ENCODE data around the gene ZFYVE21. TPM values are rescaled to one million over a fixed set of nuclear protein-coding genes. Genes with fewer than 3 reads are reported as not detected.

ZFYVE21 gene
- total RNA-seq, 1 donor from 2014 or later = 76.1 TPM

DNA sequence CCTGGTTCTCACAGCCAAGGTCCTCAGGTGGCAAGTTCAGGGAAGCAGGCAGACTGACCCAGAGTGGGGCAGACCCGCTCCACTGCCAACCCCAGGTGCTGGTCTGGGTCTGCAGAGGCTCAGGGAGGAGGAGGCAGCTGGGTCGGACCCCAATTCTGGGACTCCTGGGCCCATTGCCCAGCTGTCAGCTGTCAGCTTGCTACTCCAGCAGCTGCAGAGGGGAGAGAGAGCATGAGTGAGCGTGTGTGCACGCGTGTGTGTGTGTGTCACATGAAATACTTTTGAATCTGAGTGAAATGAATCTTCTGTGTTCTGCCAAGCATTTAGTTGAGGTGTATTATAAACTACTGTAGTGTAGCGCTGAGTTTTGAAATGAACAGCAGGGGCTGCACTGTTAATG, 31.1 kb upstream of the ZFYVE21 start:
- DNase-seq (ENCODE audit: low read depth) = no peak
- peaks cover 38% of the 10 kb centered on the region for H3K36me3 ChIP-seq (ENCODE audit: control insufficient read depth, insufficient read depth, low read length)
- no peak for FAIRE-seq
- no peak overlapping the region for H3K4me3 ChIP-seq (ENCODE audit: low read depth, low read length)
- TF ChIP-seq CTCF (IDR thresholded peaks at IDR 0.05; ENCODE audit: insufficient read depth, low read length, severe bottlenecking) = no peak
- no peaks in the 10 kb centered on the region for H3K27me3 ChIP-seq (ENCODE audit: control insufficient read depth, insufficient read depth, low read length)

DNA sequence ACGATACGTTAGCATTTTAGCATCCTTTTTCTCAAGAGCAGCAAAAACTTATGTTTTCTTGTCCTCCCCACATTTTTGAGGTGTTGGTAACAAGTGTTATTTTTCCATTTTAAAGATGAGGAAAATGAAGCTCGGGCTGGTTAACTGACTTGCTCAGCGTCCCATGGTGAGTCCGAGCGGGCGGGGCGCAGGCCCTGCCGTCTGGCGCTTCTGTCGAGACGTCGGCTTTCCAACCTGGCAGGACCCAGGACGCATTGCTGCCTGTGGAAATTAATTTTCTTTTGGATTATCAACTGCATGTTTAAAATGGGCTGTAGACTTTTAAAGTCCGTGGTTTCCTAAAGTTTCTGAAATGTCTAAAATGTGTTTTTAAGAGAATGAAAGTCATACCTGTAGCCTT, 30.7 kb upstream of the ZFYVE21 start:
- no peak for DNase-seq (ENCODE audit: low read depth)
- Histone ChIP-seq H3K4me3 (ENCODE audit: low read depth, low read length) (no peak overlapping the region), H3K36me3 (ENCODE audit: control insufficient read depth, insufficient read depth, low read length) (peaks cover 35% of the 10 kb centered on the region), H3K27me3 (ENCODE audit: control insufficient read depth, insufficient read depth, low read length) (no peaks in the 10 kb centered on the region)
- FAIRE-seq = no peak
- no peak for TF ChIP-seq CTCF (IDR thresholded peaks at IDR 0.05; ENCODE audit: insufficient read depth, low read length, severe bottlenecking)

DNA sequence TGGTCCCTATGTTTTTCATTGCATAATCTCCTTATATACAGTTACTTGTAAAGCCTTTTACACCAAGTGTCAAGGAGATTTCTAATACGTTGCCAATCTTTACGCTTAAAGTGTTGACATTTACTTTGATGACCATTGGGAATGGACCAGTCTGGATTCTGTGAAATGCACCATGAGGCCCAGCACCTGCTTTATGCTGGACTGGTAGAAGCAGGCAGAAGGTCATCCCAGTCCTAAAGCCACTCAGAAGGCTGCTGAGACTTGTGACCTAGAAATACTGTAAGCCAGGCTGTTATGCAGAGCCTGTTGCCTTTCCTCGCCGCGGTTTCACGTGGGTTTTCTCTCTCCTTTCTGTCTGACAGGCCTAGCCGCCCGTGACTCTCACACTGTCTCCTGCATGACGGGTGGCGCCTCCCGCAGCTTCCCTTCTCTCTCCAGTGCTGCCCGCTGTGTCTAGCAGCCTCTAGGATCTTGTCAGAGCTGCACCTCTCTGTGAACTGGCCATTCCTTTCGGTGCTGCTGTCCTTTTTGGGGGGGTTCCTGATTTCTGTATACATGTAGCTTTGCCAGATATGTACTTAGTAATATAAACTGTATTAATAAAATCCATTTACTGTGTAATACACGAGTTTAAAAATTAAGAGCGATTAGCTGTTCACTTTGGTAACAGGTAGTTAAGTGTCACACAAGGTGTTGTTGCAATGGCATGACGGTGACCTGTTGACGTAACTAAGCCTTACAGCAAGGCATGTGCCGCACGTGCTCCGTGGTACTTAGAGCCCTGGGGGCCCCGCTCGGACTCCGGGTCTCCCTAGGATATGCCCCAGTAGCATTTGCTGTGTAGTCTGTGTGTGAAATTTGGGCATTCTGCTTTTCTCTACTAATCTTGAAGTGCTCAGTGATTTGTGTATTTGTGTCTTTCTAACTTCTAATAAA, 30.1 kb upstream of the ZFYVE21 start:
- DNase-seq (ENCODE audit: low read depth) (no peak), FAIRE-seq (no peak)
- Histone ChIP-seq H3K27me3 (ENCODE audit: control insufficient read depth, insufficient read depth, low read length) (no peaks in the 10 kb centered on the region), H3K36me3 (ENCODE audit: control insufficient read depth, insufficient read depth, low read length) (peaks cover 32% of the 10 kb centered on the region), H3K4me3 (ENCODE audit: low read depth, low read length) (no peak overlapping the region)
- TF ChIP-seq CTCF (IDR thresholded peaks at IDR 0.05; ENCODE audit: insufficient read depth, low read length, severe bottlenecking) = no peak

GRCh38 chr14:103686831-103687485, 28.7 kb upstream of the ZFYVE21 start:
- FAIRE-seq (no peak), DNase-seq (ENCODE audit: low read depth) (no peak)
- no peak for TF ChIP-seq CTCF (IDR thresholded peaks at IDR 0.05; ENCODE audit: insufficient read depth, low read length, severe bottlenecking)
- H3K4me3 ChIP-seq (ENCODE audit: low read depth, low read length) = no peak overlapping the region
- H3K36me3 ChIP-seq (ENCODE audit: control insufficient read depth, insufficient read depth, low read length) = peaks cover 25% of the 10 kb centered on the region
- no peaks in the 10 kb centered on the region for H3K27me3 ChIP-seq (ENCODE audit: control insufficient read depth, insufficient read depth, low read length)

DNA sequence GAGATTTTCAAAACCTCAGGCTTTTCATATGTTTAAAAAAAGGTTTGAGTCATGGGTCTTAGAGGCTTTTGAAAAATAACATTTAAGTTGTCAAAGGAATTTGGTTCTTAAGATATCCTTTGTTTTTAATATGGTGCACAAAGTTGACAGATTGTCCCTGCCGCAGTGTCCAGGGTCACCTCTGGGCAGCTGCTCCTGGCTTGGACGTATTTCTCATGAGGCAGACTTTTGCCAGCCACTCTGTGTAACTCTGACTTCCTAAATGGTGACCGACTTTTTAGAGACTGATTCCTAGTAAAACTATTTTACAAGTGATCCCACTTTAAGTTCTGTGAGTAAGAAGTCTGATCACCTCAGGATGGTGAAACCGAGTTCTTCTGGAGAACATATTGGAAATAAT, 27.9 kb upstream of the ZFYVE21 start:
- FAIRE-seq = no peak
- H3K4me3 ChIP-seq (ENCODE audit: low read depth, low read length) = no peak overlapping the region
- H3K27me3 ChIP-seq (ENCODE audit: control insufficient read depth, insufficient read depth, low read length) = no peaks in the 10 kb centered on the region
- TF ChIP-seq CTCF (IDR thresholded peaks at IDR 0.05; ENCODE audit: insufficient read depth, low read length, severe bottlenecking) = no peak
- H3K36me3 ChIP-seq (ENCODE audit: control insufficient read depth, insufficient read depth, low read length) = peaks cover 27% of the 10 kb centered on the region
- DNase-seq (ENCODE audit: low read depth) = no peak
